MV-4-11 (cell line): ENCODE data around the gene NFYA.

Source experiments
- DNase-seq: peaks from one replicate; lab custom pipeline; 2025; lab: John Stamatoyannopoulos, UW

NFYA gene

DNA sequence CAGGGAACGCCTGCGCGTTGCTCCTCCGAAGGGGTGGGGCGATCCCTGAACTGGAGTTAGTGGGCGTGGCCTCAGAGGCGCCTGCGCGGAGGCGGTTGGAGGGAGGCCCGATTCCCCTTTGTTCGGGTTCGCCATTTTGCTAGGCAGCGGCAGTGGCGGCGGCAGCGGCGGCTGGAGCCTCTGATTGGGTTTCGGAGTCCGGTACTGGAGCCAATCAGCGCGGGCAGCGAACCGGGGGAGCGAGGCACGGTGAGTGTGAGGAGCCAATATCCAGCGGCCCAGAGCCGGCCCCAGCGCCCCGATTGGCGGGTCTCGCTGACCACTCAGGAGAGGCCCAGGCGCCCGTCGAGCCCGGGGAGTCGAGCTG, at the start of gene NFYA:
NFYA (plus strand) TSS at position 139 of the 367 bp plus-strand sequence. CDS start 6,116 bp downstream, outside the sequence.
- DNase-seq, result no peak

DNA sequence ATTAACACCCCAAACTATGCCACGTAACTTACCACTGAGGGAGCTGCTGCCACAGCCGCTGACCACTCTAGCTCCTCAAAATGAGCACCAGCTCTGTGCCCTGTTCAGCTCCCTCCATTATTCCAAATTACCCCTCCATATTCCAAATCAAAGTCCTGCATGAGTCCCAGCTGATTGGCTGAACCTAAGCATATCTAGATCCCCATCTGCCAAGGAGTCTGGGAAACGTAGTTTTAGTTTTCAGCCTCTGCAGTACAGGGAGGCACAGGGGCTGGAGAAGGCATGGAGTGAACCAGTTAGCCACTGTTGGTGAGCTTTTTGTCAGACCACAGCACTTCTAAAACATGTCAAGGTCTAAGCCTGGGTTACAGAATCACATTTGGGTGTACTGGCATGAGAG, 49.7 kb upstream of the NFYA start:
- no peak for DNase-seq

DNA sequence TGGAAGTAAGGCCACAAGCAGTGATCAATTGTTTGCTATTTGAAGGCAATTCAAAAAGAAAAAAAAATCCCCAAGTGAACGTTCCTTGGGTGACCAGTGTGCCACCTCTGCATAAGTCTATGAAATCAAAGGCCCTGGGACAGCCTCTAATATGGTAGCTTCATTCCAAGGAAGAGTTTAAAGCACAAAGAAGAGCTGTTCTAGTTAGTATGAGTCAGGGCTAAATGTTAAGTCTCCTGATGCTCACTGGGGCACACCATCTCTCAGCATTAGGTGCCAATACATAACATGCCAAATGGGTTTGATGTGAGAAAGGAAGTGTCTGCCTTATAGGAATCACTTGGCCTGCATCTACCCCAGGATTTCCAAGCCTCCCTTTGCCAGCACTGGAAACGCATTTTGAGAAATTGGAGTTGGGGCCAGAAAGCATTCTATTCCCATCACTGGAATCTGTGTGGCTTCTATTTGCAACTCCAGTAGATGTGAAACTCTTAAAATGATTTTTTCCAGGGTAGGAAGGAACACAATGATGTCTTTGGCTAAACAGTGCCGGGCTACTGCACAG, 46.7 kb upstream of the NFYA start:
- DNase-seq, result no peak

DNA sequence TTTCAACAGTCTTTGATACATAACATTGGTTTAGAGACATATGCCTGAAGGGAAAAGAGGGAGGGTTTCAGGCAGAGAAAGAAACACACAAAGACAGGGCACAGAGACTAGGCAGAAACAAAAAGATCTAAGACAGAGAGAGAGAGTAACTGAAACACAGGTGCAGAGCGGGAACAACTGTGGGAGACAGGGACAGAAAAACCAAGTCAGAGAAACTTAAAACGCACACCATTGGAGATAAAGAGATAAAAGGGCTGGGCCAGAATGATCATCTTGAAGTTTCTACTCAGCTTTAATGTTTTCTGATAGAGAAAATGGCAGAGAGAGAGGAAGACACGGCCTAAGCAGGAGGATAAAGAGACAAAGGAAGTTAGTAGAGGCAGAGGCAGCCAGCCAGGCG, 45.5 kb upstream of the NFYA start:
- no peak for DNase-seq

GRCh38 chr6:41027799-41028560, 44.8 kb upstream of the NFYA start:
- peak; percentile 69 for DNase-seq

DNA sequence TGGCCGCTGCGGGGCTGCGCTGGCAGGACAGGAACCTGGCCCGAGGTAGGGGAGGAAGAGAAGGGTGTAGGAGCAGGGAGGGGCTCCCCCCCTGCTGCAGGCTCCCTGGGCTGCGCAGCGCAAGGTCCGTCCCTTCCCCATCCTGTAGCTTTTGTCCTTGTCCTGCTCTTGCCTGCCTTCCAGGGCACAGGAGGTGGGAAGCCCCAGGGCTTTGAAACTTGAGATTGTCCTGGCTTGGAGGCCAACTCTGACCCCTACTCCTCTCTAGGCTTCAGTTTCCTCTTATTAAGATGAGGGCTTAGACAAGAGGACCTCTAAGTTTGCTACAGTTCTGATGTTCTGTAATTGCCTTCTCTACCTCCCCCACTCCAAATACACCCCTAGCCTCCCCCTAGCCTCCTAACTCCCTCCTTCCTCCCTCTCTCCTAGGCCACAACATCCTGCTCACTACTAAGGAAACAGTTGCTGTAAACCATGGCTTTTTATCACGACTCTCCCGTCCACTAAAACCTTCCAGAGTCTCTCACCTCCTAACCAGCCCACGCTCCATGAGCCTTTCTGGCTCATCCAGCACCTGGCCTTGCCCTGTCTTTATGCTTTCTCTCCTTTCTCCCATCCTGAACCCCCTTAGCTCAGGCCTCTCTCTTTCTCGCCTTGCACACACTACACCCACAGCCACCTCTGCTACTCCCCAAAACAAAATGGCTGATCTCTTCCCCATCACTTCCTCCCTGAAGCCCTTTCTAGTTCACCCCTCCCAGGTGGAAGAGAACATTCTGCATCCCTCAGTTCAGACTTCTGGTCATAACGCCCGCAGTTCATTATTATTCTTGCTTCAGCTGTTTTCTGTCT, 44.0 kb upstream of the NFYA start:
- no peak for DNase-seq

- no peak for DNase-seq
Measured at GRCh38 chr6:41032830-41033229, 39.9 kb upstream of the NFYA start.

GRCh38 chr6:41033776-41034175, 39.0 kb upstream of the NFYA start:
- no peak for DNase-seq

DNA sequence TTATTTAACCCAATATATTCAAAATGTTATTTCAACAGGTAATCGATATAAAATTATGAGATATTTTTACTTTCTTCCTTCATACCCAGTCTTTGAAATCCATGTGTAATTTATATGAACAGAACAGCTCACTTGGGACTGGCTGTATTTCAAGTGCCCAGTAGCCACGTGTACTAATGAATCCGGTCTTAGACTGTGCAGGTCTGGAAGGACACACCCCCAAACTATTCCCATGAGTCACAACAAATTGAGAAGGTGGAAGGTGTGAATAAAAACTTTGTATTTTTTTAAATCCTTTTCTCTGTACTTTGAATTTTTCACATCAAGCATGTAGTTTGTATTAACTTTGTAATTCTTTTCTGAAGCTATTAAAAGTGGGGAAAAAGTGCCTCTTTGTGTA, 36.6 kb upstream of the NFYA start:
- DNase-seq, result no peak

DNA sequence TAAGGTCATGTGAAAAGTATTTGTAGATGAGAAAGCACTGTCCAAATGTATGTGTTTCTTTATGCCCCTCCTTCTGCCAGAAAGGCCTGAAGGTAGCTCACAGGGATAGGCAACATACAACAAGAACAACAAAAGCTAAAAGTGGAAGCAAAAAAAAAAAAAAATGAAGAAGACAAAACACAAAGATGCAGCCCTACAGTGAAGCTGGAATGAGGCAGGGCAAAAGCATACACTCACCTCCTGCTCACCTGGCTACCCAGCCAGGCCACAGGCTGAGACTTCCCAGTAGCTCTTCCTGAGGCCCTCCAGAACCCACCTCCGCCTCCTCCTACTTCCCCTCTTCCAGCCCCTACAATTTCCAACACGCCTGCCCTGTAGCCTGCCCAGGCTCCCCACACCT, 36.2 kb upstream of the NFYA start:
- DNase-seq, result no peak

GRCh38 chr6:41037107-41037900, 35.5 kb upstream of the NFYA start:
- DNase-seq, result no peak

DNA sequence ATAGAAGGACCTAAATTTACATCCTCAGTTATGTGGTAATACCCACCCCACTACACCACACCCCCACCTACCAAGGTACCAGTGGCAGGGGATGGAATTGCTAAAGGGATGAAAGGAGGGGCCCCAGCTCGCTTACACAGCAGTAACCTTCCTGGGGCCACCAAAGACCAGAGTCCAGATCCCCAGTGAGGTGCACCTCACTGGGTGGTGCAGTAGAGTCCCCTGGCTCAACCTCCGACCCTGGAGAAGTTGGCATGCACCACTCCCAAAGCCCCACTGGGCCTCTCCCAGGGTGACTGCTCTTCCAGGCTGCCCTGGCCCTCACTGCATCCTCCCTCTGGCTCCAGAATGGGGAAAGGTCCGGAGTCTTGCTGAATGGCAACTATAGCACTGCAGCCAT, 34.6 kb upstream of the NFYA start:
- no peak for DNase-seq

- DNase-seq, result peak; percentile 2
Measured at GRCh38 chr6:41039060-41039998, 33.4 kb upstream of the NFYA start, which contains the start of gene UNC5CL. UNC5CL (minus strand) TSS chr6:41039221; CDS start chr6:41035074, 4,147 bp downstream.

DNA sequence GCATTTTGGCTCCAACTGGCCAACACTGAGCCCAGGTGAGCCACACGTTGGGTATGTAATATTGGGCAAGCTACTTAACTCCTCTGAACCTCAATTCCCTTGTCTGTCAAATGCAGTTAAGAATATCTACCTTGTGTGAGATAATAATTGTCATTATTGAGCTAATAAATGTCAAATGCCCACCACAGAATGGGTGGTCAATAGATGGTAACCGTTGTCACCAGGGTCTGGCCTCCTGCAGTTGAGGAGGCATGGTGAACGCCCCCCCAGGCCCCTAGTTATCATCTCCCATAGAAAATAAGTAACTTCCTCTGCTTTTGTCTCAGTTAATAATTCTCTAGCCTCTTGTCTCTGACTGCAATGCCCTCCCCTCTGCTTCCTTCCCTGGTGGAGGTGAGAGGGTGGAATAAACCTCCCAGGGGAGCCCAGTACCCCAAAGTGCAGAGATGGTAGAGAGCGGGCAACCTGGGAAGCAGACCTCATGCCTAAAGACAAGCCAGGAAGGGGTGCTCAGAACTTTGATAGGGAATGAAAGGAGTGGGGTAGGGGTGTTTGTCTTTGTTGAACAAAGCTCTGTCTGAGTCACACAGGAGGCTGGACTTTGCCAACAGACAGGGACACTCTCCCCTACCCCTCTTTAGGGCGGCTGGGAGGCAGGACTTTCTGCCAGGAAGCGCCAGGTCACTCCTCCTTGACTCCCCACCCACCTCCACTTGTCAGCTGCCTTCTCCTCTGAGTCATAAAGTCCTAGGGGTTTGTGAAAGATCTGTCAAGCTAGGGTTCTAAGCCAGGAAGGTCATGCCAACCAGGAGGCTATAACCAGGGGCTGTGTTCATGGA, 32.5 kb upstream of the NFYA start:
- peak; percentile 23 for DNase-seq

DNA sequence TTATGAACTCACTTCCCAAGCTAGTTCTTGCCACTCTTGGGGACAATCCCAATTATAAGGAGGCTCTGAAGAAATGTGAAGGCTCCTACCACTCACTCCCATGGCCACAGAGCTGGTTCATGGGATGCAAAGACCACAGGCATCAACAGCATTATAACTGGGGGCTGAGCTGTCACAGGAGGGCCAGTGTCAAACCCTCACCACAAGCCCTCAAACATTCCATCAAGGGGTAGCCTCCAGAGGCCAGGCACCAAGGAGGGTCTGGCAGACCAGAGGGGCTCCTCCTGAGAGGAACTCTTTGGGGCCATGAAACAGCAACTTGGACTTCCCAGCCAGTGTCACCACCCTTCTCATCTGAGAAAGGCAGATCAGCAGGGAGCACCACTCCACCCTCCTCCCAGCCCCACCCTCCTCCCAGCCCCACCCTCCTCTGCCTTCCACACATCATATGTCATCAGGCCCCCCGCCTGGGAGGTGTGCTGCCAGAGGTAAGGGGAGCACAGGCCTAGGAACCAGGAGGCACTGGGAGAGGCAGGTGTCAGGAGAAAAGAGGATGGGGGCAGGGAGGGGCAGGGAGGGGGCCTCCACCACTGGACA, 31.7 kb upstream of the NFYA start:
- no peak for DNase-seq

GRCh38 chr6:41042226-41043055, 30.3 kb upstream of the NFYA start, which contains the start of gene TSPO2:
TSPO2 (plus strand) TSS chr6:41042467; CDS start chr6:41042986, 519 bp downstream.
- DNase-seq, result no peak

- no peak for DNase-seq
Measured at GRCh38 chr6:41043151-41043550, 29.6 kb upstream of the NFYA start.

- DNase-seq, result no peak
Measured at GRCh38 chr6:41045664-41046063, 27.1 kb upstream of the NFYA start.

DNA sequence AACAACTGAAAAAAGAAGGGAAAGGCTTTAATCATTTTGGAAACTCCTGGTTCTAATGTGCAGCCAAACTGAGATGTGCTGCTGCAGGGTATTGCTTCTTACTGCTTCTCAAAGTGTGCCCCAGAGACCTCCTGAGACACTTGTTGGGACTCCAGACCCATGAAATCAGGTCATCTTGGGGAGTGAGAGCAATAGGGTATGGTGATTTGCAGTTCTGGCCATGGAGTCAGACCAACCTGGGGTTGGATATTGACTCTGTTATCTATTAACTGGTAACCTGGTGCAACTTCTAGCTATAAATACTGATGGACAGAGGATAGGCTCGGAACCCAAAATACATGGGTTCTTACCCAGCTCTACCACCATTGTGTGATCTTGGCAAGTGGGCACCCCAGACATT, 26.7 kb upstream of the NFYA start:
- DNase-seq, result no peak
